GM18520 (cell line): Measurements from ENCODE around the gene TM4SF4.

Experiments used
- ATAC-seq: cut with Tn5 transposase; IDR thresholded peaks from one replicate; pipeline ENCODE4 v1.9.1; 2021; ENCODE audit not compliant: unreplicated experiment

TM4SF4 gene

GRCh38 chr3:149509526-149509925, 35.0 kb downstream of the TM4SF4 start:
- ATAC-seq, result no peak

GRCh38 chr3:149510480-149510879, 36.0 kb downstream of the TM4SF4 start:
- no peak for ATAC-seq

GRCh38 chr3:149511040-149511626, 36.6 kb downstream of the TM4SF4 start:
- no peak for ATAC-seq

GRCh38 chr3:149512073-149512782, 37.7 kb downstream of the TM4SF4 start:
- peak; percentile 58 for ATAC-seq

- no peak for ATAC-seq
Measured at GRCh38 chr3:149514471-149514870, 40.0 kb downstream of the TM4SF4 start.

GRCh38 chr3:149515249-149515648, 40.8 kb downstream of the TM4SF4 start:
- no peak for ATAC-seq

DNA sequence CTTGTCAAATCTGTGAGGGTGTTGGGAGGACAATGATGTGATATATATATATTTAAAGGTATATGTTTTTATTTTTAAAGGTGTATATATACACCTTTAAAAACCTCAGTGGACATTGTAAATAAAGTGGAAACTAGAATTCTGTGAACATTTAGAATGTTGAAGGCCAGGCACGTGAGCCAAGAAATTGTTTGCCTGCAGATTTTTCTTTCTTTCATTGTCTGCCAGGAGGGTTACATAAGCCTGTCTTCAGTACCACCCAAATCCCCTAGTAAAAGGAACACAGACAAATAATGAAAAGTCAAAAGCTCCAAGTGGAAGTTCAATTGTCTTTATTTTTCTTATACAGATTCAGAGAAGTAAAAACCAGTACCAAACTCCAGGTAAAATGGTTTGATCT, 42.4 kb downstream of the TM4SF4 start:
- no peak for ATAC-seq

DNA sequence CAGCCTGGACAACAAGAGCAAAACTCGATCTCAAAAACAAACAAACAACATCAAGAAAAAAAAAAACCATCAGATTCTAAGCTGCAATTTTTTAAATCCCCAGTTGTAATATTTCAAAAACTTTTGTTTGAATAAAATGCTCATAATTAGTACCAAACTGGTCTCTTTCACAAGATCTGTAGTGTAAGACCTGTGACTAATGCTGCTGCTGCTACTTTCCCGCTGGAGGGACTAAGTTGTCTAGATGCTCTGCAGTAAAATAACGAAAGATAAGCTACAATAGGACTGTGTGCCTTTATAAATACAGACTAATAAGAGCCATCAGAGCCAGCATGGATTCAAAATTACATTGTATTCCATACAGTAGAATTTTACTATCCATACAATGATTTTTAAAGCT, 45.4 kb downstream of the TM4SF4 start:
- no peak for ATAC-seq

DNA sequence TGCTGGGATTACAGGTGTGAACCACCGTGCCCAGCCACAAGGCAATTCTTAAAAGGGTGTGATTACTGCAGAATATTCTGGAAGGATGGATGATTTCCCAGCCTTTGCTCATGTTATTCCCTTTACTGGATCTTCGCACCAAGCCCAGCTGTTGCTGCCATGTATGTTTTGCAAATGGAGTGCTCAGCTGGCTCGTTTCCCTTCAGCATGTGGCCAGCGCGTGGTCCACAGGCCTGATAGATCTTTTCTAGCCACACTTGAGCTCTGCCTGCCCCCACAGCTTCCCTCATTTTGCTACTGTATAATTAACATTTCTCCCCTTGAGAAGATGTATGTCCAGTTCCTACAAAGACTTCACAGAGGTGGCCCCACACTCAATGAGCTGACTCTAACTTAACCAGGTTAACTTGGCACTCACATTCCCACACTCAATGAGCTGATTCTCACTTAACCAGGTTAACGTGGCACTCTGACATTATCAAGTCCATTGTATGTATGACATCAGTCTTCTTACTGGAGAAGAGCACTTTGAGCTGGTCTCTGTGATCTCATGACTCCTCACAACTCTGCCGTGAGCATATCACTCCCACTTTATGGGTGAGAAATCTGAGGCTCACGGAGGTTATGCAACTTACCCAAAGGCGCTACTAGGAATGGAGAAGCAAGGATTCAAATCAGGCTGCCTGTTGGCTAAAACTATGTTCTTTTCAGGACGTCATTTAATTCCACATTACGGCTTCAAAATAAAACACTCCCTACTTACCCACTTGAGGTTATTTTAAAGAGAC, 49.2 kb downstream of the TM4SF4 start:
- ATAC-seq, result no peak

GRCh38 chr3:149527531-149528339, 53.2 kb downstream of the TM4SF4 start:
- no peak for ATAC-seq

- ATAC-seq, result no peak
Measured at GRCh38 chr3:149528340-149528650, 53.8 kb downstream of the TM4SF4 start.

DNA sequence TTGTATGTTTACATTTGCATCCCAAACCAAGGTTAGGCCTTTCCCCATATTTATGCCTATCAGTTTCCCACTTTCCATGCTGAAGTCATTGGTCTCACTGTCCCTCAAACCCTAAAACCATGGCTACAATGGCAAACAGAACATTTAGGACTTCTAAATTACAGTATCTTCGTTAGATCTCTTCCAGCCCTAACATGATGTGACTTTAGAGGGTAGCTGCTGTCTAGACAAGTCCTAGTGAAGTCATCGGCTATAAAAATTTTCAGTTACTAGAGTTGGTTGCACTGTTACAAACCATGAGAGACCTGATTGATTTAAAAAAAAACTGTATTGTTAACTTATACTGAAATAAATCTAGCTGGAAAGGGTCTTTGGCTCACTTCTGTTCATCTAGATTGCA, 54.6 kb downstream of the TM4SF4 start:
- ATAC-seq, result no peak

DNA sequence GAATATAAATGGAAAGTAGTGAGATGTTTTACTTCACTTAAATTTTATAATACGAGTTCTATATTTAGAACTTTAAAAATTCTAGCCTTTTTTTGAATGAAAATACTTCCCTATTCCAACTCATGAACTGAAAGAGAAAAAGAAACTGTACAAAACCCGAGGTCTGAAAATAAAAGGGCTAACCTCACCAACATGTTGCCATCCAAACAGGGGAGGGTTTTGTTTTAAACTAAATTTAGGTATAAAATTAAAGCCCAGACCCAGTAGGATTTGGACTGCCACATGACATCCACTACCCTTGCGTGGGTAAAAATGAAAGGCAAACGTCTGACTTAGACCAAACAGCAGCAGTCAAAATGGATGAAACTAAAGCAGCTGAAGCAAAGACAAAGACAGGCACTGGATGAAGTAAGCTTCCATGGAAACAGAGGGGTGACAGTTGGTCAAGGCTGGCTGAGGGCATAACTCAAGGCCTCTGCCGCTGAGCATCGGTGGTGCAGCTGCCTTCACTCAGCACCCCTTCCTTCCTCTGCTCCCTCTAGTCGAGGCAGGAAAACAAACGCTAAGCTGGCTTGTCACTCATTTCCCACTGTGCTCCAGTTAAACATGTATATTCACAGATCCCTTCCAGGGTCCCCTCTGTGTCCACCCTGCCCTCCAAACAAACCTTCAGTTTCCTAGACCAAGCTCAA, 58.1 kb downstream of the TM4SF4 start:
- ATAC-seq, result no peak

- no peak for ATAC-seq
Measured at GRCh38 chr3:149534082-149534481, 59.6 kb downstream of the TM4SF4 start.

DNA sequence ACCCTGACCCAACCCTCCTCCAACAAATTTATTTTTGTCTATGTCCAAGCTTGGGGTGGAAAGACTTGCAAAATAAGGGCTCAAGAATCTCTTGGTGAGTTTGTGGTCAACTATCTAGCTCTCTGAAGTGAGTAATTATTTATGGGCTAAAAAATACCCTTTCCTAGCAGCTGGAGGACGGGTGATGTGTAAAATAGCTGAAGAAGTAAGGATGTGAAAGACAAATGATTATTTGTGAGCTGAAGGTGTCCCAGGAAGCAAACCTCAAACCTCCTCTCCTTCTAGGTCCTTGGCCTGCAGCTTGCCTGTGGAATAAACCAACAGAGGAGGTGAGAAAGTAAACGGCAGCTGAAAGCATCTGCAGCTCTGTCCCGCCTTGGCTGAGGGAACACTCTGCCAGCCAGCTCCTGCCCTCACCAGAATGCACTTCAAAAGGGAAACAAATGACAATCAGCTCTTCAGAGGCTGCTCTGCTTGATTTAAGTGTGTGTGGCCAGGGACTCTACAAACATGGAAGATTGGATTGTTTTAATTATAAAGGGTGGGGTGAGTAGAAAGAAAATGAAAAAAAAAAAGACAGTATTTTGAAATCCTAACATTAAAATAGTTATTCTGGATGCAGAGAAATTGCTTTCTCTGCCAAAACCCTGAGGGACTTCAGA, 60.3 kb downstream of the TM4SF4 start:
- ATAC-seq, result no peak

GRCh38 chr3:149535333-149535685, 60.8 kb downstream of the TM4SF4 start:
- ATAC-seq, result no peak

DNA sequence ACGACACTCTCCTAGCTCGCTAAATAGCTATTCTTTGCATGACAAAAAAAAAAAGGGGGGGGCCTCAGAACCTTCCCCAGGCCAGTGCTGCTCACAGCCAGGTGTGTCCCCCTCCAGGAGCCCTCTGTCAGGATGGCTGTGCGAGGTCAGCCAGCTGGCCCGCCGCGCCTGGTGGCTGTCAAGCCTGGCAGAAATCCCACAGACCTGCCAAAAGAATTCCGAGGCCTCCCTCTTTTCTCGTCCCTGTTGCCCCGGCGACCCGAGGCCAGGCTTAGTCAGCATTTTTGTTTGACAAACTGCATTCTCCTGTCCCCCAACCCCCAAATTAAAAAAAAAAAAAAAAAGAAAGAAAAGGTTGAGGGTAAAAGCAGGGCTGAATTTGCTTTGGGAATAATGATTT, 61.9 kb downstream of the TM4SF4 start:
- no peak for ATAC-seq

- no peak for ATAC-seq
Measured at GRCh38 chr3:149538371-149538770, 63.9 kb downstream of the TM4SF4 start.

DNA sequence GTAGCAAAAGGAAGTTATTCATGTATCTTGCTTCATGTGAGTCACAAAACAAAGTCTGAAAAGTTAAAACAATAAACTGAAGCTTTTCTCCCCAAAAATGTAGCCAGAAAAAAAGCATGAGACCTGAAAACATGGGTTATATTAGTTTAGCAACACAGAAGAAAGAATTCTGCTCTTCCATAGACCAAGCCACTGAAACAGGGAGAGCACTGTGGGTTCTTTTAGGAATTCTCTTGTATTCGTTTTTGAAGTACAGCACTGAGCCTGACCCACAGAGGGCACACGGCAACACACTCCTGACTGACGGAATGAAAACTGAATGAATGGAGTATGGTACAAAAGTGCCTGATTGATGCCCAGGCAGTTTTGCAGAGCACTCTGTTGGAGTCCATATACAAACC, 66.6 kb downstream of the TM4SF4 start:
- no peak for ATAC-seq
